Limb (tissue), 2 donors: ENCODE results near the gene BICC1.
A peak's percentile ranks its signal among the peaks of the same experiment; 100 is the strongest.
"Not testable (repeated sequence)": the region's sequence is repeated elsewhere in the genome, so short reads cannot be mapped to it uniquely, and the experiment has no call there.

Experiments used
- DNase-seq, 2 donors: peaks; one replicate each; pipeline ENCODE4 v3.0.0-alpha.2; 2016; ENCODE audit errors: extremely low spot score in 2 of 2

BICC1 gene

GRCh38 chr10:58590924-58591323 lies 78.3 kb downstream of the BICC1 start:
- DNase-seq, result no peak

- no peak for DNase-seq
Measured at GRCh38 chr10:58593008-58593407, 80.3 kb downstream of the BICC1 start.

GRCh38 chr10:58597211-58597610 lies 84.5 kb downstream of the BICC1 start:
- DNase-seq, result not testable (repeated sequence)

- no peak for DNase-seq
Measured at GRCh38 chr10:58599927-58600553, 87.4 kb downstream of the BICC1 start.

- no peak for DNase-seq
Measured at GRCh38 chr10:58608351-58608750, 95.7 kb downstream of the BICC1 start.

GRCh38 chr10:58608826-58609531 lies 96.3 kb downstream of the BICC1 start:
- no peak for DNase-seq

GRCh38 chr10:58609532-58610150 lies 97.0 kb downstream of the BICC1 start:
- no peak for DNase-seq

- no peak for DNase-seq
Measured at GRCh38 chr10:58615237-58615935, 102.7 kb downstream of the BICC1 start.

- DNase-seq, result no peak
Measured at GRCh38 chr10:58618158-58618676, 105.5 kb downstream of the BICC1 start.

GRCh38 chr10:58621379-58622077 lies 108.9 kb downstream of the BICC1 start:
- no peak for DNase-seq

GRCh38 chr10:58622246-58622645 lies 109.6 kb downstream of the BICC1 start:
- peak in 1 of 2 donors; percentile 70 for DNase-seq

GRCh38 chr10:58625070-58625469 lies 112.4 kb downstream of the BICC1 start:
- DNase-seq, result no peak

- DNase-seq, result no peak
Measured at GRCh38 chr10:58627392-58627791, 114.7 kb downstream of the BICC1 start.

- no peak for DNase-seq
Measured at GRCh38 chr10:58631715-58632114, 119.0 kb downstream of the BICC1 start.

GRCh38 chr10:58632216-58632615 lies 119.5 kb downstream of the BICC1 start:
- DNase-seq, result no peak

- no peak for DNase-seq
Measured at GRCh38 chr10:58637352-58637751, 124.7 kb downstream of the BICC1 start.

- no peak for DNase-seq
Measured at GRCh38 chr10:58638388-58638787, 125.7 kb downstream of the BICC1 start.

GRCh38 chr10:58641095-58641531 lies 128.4 kb downstream of the BICC1 start:
- peak in 1 of 2 donors; percentile 61 for DNase-seq

GRCh38 chr10:58641708-58642107 lies 129.0 kb downstream of the BICC1 start:
- no peak for DNase-seq

GRCh38 chr10:58642283-58642682 lies 129.6 kb downstream of the BICC1 start:
- DNase-seq, result no peak

GRCh38 chr10:58642916-58643428 lies 130.3 kb downstream of the BICC1 start:
- DNase-seq, result no peak
